Thymus (tissue), 11 donors: ENCODE measurements around the gene HTRA1. TPM values are rescaled to one million over a fixed set of nuclear protein-coding genes. Genes with fewer than 3 reads are reported as not detected.

ENCODE experiments used
- DNase-seq, 9 donors: peaks; one replicate each; pipeline ENCODE4 v3.0.0-alpha.2; 2013; ENCODE audit warnings: low spot score in 9 of 9, low read depth in 6 of 9, missing footprints in 1 of 9
- H3K27ac ChIP-seq, 2 donors: one replicate each; pipeline ENCODE4 v1.5.1; 2013; ENCODE audit warnings: control low read depth in 1 of 2, low read depth in 1 of 2, low read length in 1 of 2, mild to moderate bottlenecking in 1 of 2, moderate library complexity in 1 of 2
- H3K27me3 ChIP-seq, 2 donors: one replicate each; pipeline ENCODE4 v1.5.1; 2013; ENCODE audit warnings: low read length in 1 of 2; ENCODE audit not compliant: control insufficient read depth in 2 of 2, insufficient read depth in 1 of 2
- H3K36me3 ChIP-seq, 2 donors: one replicate each; pipeline ENCODE4 v1.5.1; 2013; ENCODE audit warnings: low read length in 1 of 2, mild to moderate bottlenecking in 1 of 2, moderate library complexity in 1 of 2; ENCODE audit not compliant: control insufficient read depth in 2 of 2, insufficient read depth in 2 of 2
- H3K4me1 ChIP-seq, 2 donors: one replicate each; pipeline ENCODE4 v1.5.1; 2013; ENCODE audit warnings: low read length in 2 of 2; ENCODE audit not compliant: control insufficient read depth in 2 of 2, insufficient read depth in 2 of 2
- H3K4me3 ChIP-seq, 2 donors: one replicate each; pipeline ENCODE4 v1.5.1; 2013; ENCODE audit warnings: low read length in 2 of 2, control low read depth in 1 of 2, mild to moderate bottlenecking in 1 of 2
- H3K9me3 ChIP-seq, 2 donors: one replicate each; pipeline ENCODE4 v1.5.1; 2013; ENCODE audit warnings: low read length in 1 of 2, mild to moderate bottlenecking in 1 of 2; ENCODE audit not compliant: control insufficient read depth in 2 of 2, insufficient read depth in 1 of 2
- WGBS: extraction: QIAGEN DNeasy Blood & Tissue Kit; methylation state at CpG from one replicate; pipeline ENCODE4 v1.1.7; 2013; 5-methylcytosine and 5-hydroxymethylcytosine counted together
- polyA plus RNA-seq: library from polyadenylated mRNA; stranded (reverse); fragments of 200-250 nt; gene quantifications from one replicate; pipeline ENCODE4 v1.2.3, GENCODE V29; 2013
- total RNA-seq: library from RNA; stranded (reverse); fragments of 120-200 nt; gene quantifications from one replicate; pipeline ENCODE4 v1.2.4, GENCODE V29; 2013
- donor health status: healthy.

The HTRA1 gene
- total and polyA plus RNA-seq, 2 donors: 12.0 to 82.8 TPM

DNA sequence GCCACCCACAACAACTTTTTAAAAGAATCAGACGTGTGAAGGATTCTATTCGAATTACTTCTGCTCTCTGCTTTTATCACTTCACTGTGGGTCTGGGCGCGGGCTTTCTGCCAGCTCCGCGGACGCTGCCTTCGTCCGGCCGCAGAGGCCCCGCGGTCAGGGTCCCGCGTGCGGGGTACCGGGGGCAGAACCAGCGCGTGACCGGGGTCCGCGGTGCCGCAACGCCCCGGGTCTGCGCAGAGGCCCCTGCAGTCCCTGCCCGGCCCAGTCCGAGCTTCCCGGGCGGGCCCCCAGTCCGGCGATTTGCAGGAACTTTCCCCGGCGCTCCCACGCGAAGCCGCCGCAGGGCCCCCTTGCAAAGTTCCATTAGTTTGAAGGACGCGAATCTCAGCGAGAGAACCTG lies 461 bp upstream of the HTRA1 start:
- Histone ChIP-seq H3K9me3 (no peaks in the 10 kb centered on the region), H3K36me3 (no peaks in the 10 kb centered on the region), H3K4me3 (no peak overlapping the region), H3K27me3 (peaks cover 43 to 71% of the 10 kb centered on the region in 2 donors), H3K4me1 (no peaks in the 10 kb centered on the region), H3K27ac (peak overlapping the region in 1 of 2 donors; percentile 20)
- WGBS: 4% methylated on average over 40 of the region's 40 CpGs
- no peak for DNase-seq

DNA sequence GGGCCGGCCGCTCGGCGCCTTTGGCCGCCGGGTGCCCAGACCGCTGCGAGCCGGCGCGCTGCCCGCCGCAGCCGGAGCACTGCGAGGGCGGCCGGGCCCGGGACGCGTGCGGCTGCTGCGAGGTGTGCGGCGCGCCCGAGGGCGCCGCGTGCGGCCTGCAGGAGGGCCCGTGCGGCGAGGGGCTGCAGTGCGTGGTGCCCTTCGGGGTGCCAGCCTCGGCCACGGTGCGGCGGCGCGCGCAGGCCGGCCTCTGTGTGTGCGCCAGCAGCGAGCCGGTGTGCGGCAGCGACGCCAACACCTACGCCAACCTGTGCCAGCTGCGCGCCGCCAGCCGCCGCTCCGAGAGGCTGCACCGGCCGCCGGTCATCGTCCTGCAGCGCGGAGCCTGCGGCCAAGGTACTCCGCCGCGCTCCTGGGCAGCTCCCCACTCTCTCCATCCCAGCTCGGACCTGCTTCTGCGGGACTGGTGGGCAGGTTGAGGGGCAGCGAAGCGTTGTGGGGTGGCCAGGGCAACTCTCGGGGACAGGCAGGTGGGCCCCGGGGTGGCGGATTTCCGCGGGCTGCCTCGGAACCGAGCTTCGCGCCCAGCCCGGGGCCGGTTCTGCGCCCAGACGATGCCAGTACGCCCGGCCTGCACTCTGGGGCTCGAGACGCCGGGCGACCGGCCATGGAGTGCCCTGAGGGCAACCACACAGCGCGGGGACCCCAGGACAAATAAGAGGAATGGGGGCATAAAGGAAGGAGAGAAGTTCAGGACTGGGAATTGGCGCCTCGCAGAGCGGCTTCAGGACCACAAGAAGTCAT lies 578 bp downstream of the HTRA1 start:
- Histone ChIP-seq H3K36me3 (no peaks in the 10 kb centered on the region), H3K4me3 (peak overlapping the region; percentile 10 to 30), H3K27me3 (peaks cover 43 to 71% of the 10 kb centered on the region in 2 donors), H3K4me1 (no peaks in the 10 kb centered on the region), H3K27ac (peak overlapping the region in 1 of 2 donors; percentile 36), H3K9me3 (no peaks in the 10 kb centered on the region)
- 2% methylated on average over 95 of the region's 95 CpGs for WGBS
- no peak for DNase-seq

DNA sequence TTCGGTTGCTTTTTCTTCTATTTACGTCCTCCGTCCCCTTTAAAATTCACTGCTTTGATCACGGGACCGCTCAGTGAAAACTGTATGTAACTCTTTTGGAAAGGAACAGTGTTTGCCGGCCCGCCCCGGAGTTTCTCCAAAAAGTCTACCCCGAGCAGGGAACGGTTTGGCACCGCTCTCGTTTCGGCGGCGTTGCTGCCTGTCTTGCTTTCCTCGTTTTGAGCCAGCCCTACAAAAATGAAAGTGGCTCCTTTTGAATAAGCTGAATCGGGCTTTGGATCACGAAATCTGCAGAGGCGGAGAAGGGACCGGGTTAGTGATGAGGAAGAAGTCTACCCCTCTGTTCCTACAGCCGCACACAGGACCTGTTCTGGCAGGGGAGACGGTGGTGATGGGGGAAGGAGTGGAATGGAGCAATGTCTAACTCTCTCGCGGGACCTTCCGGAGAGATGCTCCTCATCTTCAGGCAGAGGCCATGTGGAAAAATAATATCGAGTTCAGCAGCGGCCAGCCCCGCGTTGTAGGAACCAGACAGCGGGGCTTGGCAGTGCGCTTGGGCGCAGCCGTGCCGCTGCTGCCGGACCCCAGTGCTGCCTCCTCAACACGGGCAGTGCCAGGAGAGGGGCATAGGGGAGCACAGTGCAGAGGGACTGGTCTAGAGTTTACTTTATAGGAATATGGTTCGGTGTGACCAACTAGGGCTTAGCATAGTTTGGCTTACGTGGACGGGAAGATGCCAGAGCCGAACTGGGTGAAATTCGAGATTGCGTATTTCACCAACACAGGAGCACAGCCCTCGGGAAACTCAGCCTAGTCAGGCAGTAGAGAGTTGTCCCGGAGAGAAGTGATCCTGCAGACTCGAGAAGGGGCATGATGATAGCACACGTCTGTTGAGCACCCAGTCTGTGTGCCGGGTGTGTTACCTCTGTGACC lies 1.4 kb downstream of the HTRA1 start:
- DNase-seq: no peak
- Histone ChIP-seq H3K36me3 (no peaks in the 10 kb centered on the region), H3K9me3 (no peaks in the 10 kb centered on the region), H3K4me1 (no peaks in the 10 kb centered on the region), H3K27me3 (peaks cover 43 to 69% of the 10 kb centered on the region in 2 donors), H3K4me3 (peak overlapping the region; percentile 10 to 30), H3K27ac (no peak overlapping the region)
- 32% methylated on average over 47 of the region's 47 CpGs for WGBS

DNA sequence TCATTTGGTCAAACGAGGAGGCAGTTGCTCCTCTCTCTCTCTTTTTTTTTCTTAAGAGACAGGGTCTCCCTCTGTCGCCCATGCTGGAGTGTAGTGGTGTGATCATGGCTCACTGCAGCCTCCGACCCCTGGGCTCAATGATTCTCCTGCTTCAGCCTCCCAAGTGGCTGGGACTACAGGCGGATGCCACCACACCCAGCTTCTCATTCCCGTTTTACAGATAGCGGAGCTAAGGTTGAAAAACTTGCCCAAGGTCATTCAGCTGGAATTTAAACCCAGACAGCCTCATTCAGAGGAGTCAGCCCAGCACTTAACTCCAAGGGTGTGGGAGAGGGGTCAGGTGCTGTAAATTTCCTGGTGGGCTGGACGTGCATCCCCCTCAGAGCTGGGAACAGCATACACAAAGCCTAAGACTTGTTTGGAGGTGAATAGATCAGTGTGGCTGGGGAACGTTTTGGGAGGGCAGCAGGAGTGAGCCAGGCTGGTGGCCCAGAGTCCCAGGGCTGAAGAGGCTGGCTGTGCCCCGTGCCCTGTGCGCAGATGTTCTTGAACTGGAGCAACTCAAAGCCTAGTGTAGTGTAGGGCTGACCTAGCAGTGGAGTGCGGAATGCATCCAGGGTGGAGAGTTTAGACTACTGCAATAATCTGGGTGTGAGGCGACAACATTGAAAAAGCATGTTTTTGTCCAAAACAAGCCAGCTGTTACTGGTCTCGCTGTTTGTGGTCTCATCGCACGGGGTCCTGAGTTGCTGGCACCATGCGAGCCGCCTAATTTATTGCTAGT lies 2.3 kb downstream of the HTRA1 start:
- Histone ChIP-seq H3K4me3 (no peak overlapping the region), H3K9me3 (no peaks in the 10 kb centered on the region), H3K27ac (no peak overlapping the region), H3K27me3 (peaks cover 41 to 61% of the 10 kb centered on the region in 2 donors), H3K36me3 (no peaks in the 10 kb centered on the region), H3K4me1 (no peaks in the 10 kb centered on the region)
- 83% methylated on average over 17 of the region's 17 CpGs for WGBS
- no peak for DNase-seq

DNA sequence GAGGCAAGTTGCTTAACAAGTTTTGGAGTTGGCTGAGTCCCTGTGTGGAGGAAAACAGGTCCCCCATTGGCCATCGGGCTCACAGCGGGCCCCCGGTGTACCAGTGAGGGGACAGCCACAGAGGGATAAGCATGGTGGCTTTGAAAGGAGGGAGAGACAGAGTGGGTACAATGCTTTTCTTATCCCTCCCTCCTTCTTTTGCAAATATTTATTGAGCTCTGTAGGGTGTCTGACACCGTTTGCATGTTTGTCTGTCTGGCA lies 2.8 kb downstream of the HTRA1 start:
- Histone ChIP-seq H3K9me3 (no peaks in the 10 kb centered on the region), H3K27ac (no peak overlapping the region), H3K4me1 (no peaks in the 10 kb centered on the region), H3K4me3 (no peak overlapping the region), H3K36me3 (no peaks in the 10 kb centered on the region), H3K27me3 (peaks cover 37 to 55% of the 10 kb centered on the region in 2 donors)
- no peak for DNase-seq
- 82% methylated on average over 4 of the region's 4 CpGs for WGBS

DNA sequence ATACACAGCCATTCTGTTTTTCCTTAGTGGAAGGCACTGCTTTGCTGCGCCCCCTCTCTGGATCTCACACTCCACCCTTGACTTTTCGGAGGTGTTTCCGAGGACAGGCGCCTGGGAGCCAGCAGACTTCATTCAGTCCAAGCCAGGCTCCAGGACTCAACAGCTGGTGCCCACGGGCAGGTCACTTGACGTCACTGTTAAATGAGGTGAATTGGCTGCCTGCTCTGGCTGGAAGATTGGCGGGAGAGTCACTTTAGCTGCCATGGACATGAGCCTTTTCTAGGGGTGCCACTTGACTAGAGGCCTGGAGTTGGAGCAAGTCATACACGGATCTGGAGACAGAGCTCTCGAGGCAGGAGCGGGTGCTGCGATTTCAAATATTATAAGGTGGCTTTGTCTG lies 3.2 kb downstream of the HTRA1 start:
- no peak for DNase-seq
- H3K9me3 ChIP-seq: no peaks in the 10 kb centered on the region
- H3K36me3 ChIP-seq: no peaks in the 10 kb centered on the region
- H3K27ac ChIP-seq: no peak overlapping the region
- H3K4me1 ChIP-seq: no peaks in the 10 kb centered on the region
- peaks cover 36 to 51% of the 10 kb centered on the region in 2 donors for H3K27me3 ChIP-seq
- no peak overlapping the region for H3K4me3 ChIP-seq
- WGBS: 94% methylated on average over 11 of the region's 11 CpGs

DNA sequence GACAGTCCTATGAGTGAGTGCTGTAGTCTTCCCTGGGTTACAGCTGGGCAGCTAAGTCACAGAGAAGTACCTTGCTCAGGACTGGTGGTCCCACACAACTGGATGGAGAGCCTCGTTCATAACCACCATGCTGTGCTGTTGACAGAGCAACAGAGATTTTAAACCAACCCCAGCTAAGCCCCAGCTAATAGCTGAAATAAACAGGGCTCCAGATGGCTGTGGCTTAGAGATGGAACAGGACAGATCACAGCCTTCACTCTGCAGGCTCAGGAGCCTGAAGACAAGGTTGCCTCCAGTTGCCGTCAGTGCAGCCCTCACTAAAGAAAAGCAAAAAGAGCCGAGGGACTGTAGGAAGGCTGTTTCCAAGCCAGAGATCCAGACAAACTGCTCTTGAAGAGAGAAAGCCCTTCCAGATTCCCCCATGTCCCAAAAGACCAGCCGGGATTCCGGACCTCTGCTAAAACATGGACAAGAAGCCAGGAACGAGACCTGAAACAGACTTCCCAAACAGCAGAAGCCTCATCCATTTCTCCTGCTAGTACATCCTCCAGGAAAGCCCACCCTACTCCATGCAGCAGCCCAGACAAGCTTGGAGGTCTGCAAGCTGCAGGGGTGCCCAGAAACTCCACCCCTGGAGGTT lies 4.2 kb downstream of the HTRA1 start:
- 85% methylated on average over 6 of the region's 6 CpGs for WGBS
- Histone ChIP-seq H3K4me1 (no peaks in the 10 kb centered on the region), H3K27ac (no peak overlapping the region)

DNA sequence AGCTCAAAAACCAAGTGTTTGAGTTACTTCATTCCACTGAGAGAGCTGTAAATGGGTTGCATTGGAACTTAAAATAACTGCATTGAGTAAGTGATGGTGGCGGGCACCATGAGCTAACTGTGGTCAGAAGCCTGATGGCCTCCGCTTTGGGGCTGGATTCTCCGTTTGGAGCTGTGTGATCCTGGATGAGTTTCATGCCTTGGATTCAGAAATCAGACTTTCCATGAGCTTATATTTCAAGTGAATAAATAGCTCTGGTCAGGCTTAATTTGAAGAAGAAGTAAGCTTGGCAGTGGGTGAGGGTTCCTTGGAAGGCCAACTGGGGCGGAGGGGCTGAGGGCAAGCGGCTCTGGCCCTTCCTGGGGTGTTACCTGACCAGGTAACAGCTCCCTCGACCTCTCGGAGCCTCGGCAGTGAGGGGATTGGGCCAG lies 5.6 kb downstream of the HTRA1 start:
- DNase-seq: no peak
- 88% methylated on average over 8 of the region's 8 CpGs for whole genome bisulfite sequencing
- Histone ChIP-seq H3K36me3 (no peaks in the 10 kb centered on the region), H3K27me3 (peaks cover 15 to 41% of the 10 kb centered on the region in 2 donors), H3K27ac (no peak overlapping the region), H3K9me3 (no peaks in the 10 kb centered on the region), H3K4me3 (no peak overlapping the region), H3K4me1 (no peaks in the 10 kb centered on the region)

More for the DNA sequence above, 4.2 kb downstream of the HTRA1 start:
- peaks cover 30 to 42% of the 10 kb centered on the region in 2 donors for H3K27me3 ChIP-seq
- H3K4me3 ChIP-seq: no peak overlapping the region
- H3K9me3 ChIP-seq: no peaks in the 10 kb centered on the region
- no peak for DNase-seq
- H3K36me3 ChIP-seq: no peaks in the 10 kb centered on the region
